Effector CD8-positive, alpha-beta T cell (primary cell): ENCODE measurements around the gene CMPK1.

Source experiments
- DNase-seq: peaks from one replicate; lab custom pipeline; 2025; lab: John Stamatoyannopoulos, UW

Gene CMPK1

GRCh38 chr1:47424336-47424982 lies 90.9 kb downstream of the CMPK1 start:
- DNase-seq = no peak
